HG03521 (cell line): ENCODE results near the gene C9orf57.
"Not testable (repeated sequence)": the region's sequence is repeated elsewhere in the genome, so short reads cannot be mapped to it uniquely, and the experiment has no call there.

Source experiments
- ATAC-seq: cut with Tn5 transposase; IDR thresholded peaks from one replicate; pipeline ENCODE4 v1.9.1; 2021; ENCODE audit warnings: mild to moderate bottlenecking, moderate library complexity; ENCODE audit not compliant: unreplicated experiment

Gene C9orf57

GRCh38 chr9:72060513-72060912, at the start of gene C9orf57:
Gene C9orf57 (minus strand): TSS chr9:72060613. CDS start chr9:72059331, 1,282 bp downstream.
- no peak for ATAC-seq

DNA sequence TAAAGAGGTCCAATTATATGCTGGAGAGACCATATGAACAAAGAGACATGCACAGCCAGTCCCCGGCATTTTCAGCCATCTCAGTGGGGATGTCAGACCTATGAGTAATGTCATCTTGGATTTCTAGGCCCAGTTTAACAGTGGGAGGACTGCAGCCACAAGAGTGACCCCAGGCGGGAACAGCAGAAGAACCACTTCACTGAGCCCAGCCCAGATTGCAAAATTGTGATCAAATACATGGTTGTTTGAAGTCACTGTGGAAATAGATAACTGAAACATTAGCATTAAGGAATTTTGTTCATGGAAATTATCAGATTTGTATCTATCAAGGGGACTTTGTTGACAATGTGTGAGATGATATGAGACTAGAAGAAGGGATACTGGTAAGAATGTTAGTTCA, 42.1 kb upstream of the C9orf57 start:
- ATAC-seq, result no peak

DNA sequence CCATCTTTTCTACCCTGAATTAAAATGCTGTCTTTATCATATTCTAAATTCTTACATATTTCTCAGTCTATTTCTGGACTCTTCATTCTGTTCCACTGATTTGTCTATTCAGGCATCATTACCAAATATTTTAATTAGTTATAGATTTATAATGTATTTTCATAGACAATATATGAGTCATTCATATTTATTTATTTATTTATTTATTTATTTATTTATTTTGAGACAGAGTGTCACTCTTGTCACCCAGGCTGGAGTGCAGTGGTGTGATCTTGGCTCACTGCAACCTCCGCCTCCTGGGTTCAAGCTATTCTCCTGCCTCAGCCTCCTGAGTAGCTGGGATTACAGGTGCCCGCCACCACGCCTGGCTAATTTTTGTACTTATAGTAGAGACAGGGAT, 35.1 kb upstream of the C9orf57 start:
- ATAC-seq, result not testable (repeated sequence)

DNA sequence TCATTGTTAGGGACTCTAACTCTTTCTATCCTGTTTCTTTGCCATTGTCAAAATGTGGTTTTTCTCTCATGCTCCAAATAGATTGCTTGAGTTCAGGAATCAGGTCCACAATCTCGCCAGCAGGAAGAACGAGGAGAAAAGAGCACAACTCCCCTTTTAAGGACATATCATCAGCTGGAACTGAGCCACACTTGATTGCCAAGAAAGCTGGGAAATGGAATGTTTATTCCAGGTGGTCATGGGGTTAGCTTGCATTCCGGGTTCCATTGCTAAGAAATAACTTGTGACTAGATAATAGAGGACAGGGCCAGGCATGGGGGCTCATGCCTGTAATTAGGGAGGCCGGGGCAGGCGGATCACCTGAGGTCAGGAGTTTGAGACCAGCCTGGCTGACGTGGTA, 32.4 kb upstream of the C9orf57 start:
- no peak for ATAC-seq

GRCh38 chr9:72089451-72090130, 29.2 kb upstream of the C9orf57 start:
- no peak for ATAC-seq

- no peak for ATAC-seq
These were observed 22.1 kb upstream of the C9orf57 start for GRCh38 chr9:72082536-72082935.

GRCh38 chr9:72074666-72075065, 14.3 kb upstream of the C9orf57 start:
- not testable (repeated sequence) for ATAC-seq

- ATAC-seq, result no peak
These were observed 4.7 kb upstream of the C9orf57 start for GRCh38 chr9:72065076-72065475.

- ATAC-seq, result no peak
These were observed 8.3 kb downstream of the C9orf57 start for GRCh38 chr9:72052122-72052521.

DNA sequence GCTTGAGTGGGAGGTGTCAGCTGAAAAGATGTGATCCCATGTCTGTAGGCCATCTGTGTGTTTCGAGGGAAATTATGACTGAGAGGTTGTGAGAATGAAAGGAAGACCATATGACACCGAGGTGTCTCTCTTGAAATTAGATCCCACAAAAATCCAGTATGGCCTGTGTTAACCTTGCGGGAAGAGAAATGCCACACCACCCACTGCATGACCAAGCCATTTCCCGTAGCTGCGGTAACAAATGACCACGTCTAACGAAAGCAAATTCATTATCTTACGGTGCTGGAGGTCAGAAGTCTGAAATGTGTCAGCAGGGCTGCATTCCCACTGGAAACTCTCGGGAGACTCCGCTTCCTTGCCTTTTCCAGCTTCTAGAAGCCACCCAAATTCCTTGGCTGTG, 11.6 kb downstream of the C9orf57 start:
- no peak for ATAC-seq

- ATAC-seq, result no peak
These were observed 13.6 kb downstream of the C9orf57 start for GRCh38 chr9:72046630-72047456.

DNA sequence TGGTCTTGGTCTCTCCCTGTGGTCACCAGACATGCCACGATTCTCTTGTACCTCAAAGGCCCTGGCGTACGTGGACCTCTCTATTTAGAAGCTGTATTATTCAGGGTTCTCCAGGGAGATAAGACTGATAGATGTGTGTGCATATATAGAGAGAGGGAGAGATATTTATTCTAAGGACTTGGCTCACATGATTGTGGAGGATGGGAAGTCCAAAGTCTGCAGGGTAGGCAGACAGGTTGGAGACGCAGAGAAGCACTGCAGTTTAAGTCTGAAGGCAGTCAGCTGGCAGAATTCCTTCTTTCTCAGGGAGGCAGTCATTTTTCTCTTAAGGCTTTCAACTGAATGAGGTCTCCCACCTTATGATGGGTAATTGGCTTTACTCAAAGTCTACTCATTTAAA, 16.3 kb downstream of the C9orf57 start:
- no peak for ATAC-seq

DNA sequence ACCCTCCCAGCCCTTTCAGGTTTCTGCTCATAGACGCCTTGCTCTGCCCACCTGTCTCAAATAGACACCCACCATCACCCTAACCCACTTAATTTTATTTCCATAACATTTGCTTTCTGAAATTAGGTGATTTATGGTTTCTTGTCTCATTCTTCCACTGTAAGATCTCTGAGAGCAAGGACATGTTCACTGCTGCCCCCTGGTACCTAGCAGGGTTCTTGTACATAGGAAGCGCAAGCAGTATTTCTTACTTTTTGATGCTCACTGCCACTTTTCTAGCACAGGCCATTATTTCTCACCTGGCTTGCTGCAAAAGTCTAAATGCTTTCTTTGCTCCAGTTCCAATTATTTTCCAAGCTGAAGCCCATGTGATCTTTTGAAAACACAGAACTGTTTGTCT, 16.8 kb downstream of the C9orf57 start:
- no peak for ATAC-seq

DNA sequence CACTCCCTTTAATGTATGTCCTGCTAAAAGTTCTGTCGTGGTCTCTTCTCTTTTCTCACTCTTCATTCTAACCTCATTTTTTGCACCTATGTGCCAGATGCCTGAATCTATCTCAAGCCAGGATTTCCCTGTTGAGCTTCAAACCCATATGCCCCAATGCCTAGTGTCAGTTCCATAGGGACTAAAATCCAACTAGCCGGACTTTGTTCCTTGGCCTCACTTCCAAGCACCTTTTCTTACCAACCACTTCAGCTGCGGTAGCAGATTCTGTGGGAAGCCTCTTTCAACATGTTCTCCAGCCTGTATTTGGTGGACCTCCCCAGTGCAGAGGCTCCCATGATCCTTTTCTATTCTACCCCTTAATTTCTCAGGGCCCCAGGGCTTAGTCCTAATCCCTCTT, 17.5 kb downstream of the C9orf57 start:
- ATAC-seq, result no peak

GRCh38 chr9:72041775-72042194, 18.6 kb downstream of the C9orf57 start:
- ATAC-seq, result no peak

DNA sequence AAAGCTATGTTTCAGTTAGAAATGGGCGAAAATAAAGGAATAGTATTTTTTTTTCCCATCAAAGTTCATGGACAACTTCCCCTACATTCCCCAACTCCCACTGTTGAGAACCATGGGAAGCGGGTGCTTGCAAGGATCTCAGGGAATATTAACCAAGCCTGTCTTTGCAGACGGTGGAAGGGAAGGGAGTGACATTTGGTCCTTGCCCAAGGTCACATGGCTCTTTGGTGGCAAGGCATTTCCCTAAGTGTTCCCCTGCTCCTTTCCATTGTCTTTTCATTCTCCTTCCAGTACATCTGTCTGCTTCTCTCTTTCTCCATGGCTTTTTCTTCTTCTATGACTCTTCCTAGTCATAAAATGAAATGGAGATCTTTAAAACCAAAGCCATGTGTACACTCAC, 19.0 kb downstream of the C9orf57 start:
- no peak for ATAC-seq

- no peak for ATAC-seq
These were observed 20.9 kb downstream of the C9orf57 start for GRCh38 chr9:72039532-72039931.

- ATAC-seq, result peak; percentile 63
These were observed 21.5 kb downstream of the C9orf57 start for GRCh38 chr9:72038890-72039410.

GRCh38 chr9:72038408-72038807, 22.0 kb downstream of the C9orf57 start:
- ATAC-seq, result no peak

- no peak for ATAC-seq
These were observed 22.8 kb downstream of the C9orf57 start for GRCh38 chr9:72037571-72037970.

GRCh38 chr9:72030767-72031166, 29.6 kb downstream of the C9orf57 start:
- ATAC-seq, result no peak

GRCh38 chr9:72029986-72030385, 30.4 kb downstream of the C9orf57 start:
- ATAC-seq, result no peak
